ENCODE measurements around the gene NFKBIE. TPM values are rescaled to one million over a fixed set of nuclear protein-coding genes. Genes with fewer than 3 reads are reported as not detected.

NFKBIE gene
- total and polyA plus RNA-seq, 2 of the 13 experiments (the other 11 are each of a cell fraction or from before 2014, with no cell fraction given): 6.7 to 14.5 TPM

- TF ChIP-seq KDM5B (CRISPR knock-in tag; IDR thresholded peaks at IDR 0.05; ENCODE audit: borderline replicate concordance) (no peak), ATRX (CRISPR knock-in tag; IDR thresholded peaks at IDR 0.05; ENCODE audit: borderline replicate concordance) (0 out of 2 replicates have a peak, but pooled peaks have one; percentile 84), RXRB (CRISPR knock-in tag; IDR thresholded peaks at IDR 0.05; ENCODE audit: borderline replicate concordance) (peak; percentile 70), ELF4 (CRISPR knock-in tag; IDR thresholded peaks at IDR 0.05; ENCODE audit: borderline replicate concordance) (no peak), SALL2 (CRISPR knock-in tag; IDR thresholded peaks at IDR 0.05) (peak; percentile 94), TP53 (CRISPR knock-in tag; conservative IDR thresholded peaks at IDR 0.05) (peak; percentile 85), ZNF317 (CRISPR knock-in tag; IDR thresholded peaks at IDR 0.05) (peak; percentile 29; the same call in 1 of the 2 replicates), KMT2B (CRISPR knock-in tag; IDR thresholded peaks at IDR 0.05) (no peak), ZNF510 (CRISPR knock-in tag; IDR thresholded peaks at IDR 0.05; ENCODE audit: low read depth) (peak; percentile 96), POLR2AphosphoS2 (IDR thresholded peaks at IDR 0.05; ENCODE audit: low read depth, low read length) (peak; percentile 99), TMF1 (CRISPR knock-in tag; IDR thresholded peaks at IDR 0.05; ENCODE audit: low read depth) (no peak), ZNF441 (CRISPR knock-in tag; IDR thresholded peaks at IDR 0.05; ENCODE audit: borderline replicate concordance) (peak; percentile 30), PHB2 (IDR thresholded peaks at IDR 0.05; ENCODE audit: partially characterized antibody) (no peak), ZNF256 (CRISPR knock-in tag; conservative IDR thresholded peaks at IDR 0.05) (peak; percentile 99), HNF4G (IDR thresholded peaks at IDR 0.05; ENCODE audit: borderline replicate concordance, low read depth, low read length) (peak; percentile 47), HNF4G (CRISPR knock-in tag; IDR thresholded peaks at IDR 0.05; ENCODE audit: borderline replicate concordance, low read depth) (no peak), SMAD1 (CRISPR knock-in tag; IDR thresholded peaks at IDR 0.05; ENCODE audit: borderline replicate concordance, low read depth) (no peak; the same call in 1 of the 2 replicates), CBFB (CRISPR knock-in tag; IDR thresholded peaks at IDR 0.05) (no peak; the same call in 1 of the 2 replicates)
- TF ChIP-seq, protein P1, sequence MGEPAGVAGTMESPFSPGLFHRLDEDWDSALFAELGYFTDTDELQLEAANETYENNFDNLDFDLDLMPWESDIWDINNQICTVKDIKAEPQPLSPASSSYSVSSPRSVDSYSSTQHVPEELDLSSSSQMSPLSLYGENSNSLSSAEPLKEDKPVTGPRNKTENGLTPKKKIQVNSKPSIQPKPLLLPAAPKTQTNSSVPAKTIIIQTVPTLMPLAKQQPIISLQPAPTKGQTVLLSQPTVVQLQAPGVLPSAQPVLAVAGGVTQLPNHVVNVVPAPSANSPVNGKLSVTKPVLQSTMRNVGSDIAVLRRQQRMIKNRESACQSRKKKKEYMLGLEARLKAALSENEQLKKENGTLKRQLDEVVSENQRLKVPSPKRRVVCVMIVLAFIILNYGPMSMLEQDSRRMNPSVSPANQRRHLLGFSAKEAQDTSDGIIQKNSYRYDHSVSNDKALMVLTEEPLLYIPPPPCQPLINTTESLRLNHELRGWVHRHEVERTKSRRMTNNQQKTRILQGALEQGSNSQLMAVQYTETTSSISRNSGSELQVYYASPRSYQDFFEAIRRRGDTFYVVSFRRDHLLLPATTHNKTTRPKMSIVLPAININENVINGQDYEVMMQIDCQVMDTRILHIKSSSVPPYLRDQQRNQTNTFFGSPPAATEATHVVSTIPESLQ (CRISPR knock-in tag; conservative IDR thresholded peaks at IDR 0.05): 0 out of 2 replicates have a peak, but pooled peaks have one; percentile 30
- TF ChIP-seq, protein P2, sequence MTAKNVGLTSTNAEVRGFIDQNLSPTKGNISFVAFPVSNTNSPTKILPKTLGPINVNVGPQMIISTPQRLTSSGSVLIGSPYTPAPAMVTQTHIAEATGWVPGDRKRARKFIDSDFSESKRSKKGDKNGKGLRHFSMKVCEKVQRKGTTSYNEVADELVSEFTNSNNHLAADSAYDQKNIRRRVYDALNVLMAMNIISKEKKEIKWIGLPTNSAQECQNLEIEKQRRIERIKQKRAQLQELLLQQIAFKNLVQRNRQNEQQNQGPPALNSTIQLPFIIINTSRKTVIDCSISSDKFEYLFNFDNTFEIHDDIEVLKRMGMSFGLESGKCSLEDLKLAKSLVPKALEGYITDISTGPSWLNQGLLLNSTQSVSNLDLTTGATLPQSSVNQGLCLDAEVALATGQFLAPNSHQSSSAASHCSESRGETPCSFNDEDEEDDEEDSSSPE (CRISPR knock-in tag; IDR thresholded peaks at IDR 0.05): no peak; the same call in none of the 2 replicates
- TF ChIP-seq, protein P3, sequence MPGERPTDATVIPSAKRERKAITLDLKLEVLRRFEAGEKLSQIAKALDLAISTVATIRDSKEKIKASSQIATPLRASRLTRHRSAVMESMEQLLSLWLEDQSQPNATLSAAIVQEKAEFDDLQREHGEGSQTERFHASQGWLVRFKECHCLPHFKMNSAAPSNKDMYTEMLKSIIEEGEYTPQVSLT (CRISPR knock-in tag; IDR thresholded peaks at IDR 0.05; ENCODE audit: borderline replicate concordance, low read depth): no peak; the same call in 1 of the 2 replicates
- TF ChIP-seq, protein P4, sequence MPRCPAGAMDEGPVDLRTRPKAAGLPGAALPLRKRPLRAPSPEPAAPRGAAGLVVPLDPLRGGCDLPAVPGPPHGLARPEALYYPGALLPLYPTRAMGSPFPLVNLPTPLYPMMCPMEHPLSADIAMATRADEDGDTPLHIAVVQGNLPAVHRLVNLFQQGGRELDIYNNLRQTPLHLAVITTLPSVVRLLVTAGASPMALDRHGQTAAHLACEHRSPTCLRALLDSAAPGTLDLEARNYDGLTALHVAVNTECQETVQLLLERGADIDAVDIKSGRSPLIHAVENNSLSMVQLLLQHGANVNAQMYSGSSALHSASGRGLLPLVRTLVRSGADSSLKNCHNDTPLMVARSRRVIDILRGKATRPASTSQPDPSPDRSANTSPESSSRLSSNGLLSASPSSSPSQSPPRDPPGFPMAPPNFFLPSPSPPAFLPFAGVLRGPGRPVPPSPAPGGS (CRISPR knock-in tag; IDR thresholded peaks at IDR 0.05): no peak
Measured at GRCh38 chr6:44246663-44247337, 18.6 kb downstream of the NFKBIE start, which contains the start of gene HSP90AB1 (continued).

Measured in HepG2 (cell line).